Measurements from ENCODE around the gene GSS. TPM values are rescaled to one million over a fixed set of nuclear protein-coding genes. Genes with fewer than 3 reads are reported as not detected.

GSS gene
- total RNA-seq, 2 donors from 2014 or later, result 59.7 to 74.2 TPM

GRCh38 chr20:34943808-34944567 is 11.6 kb downstream of the GSS start:
- DNase-seq (ENCODE audit: low spot score in 2 of 2), result no peak
- Mint-ChIP-seq H3K27ac (peak overlapping the region in 1 of 2 donors; percentile 52), H3K36me3 (peaks cover 0 to 4% of the 10 kb centered on the region in 2 donors), H3K9me3 (no peaks in the 10 kb centered on the region)
- no peak for ATAC-seq

GRCh38 chr20:34942301-34942700 is 13.3 kb downstream of the GSS start:
- ATAC-seq (no peak), DNase-seq (ENCODE audit: low spot score in 2 of 2) (no peak)
- Mint-ChIP-seq H3K27ac (no peak overlapping the region), H3K9me3 (no peaks in the 10 kb centered on the region), H3K36me3 (peaks cover 0 to 4% of the 10 kb centered on the region in 2 donors)

GRCh38 chr20:34941226-34941625 is 14.4 kb downstream of the GSS start:
- Mint-ChIP-seq H3K36me3 (peaks cover 4 to 5% of the 10 kb centered on the region in 2 donors), H3K27ac (no peak overlapping the region), H3K9me3 (no peaks in the 10 kb centered on the region)
- ATAC-seq (peak in 1 of 2 donors; percentile 48), DNase-seq (ENCODE audit: low spot score in 2 of 2) (no peak)

GRCh38 chr20:34940081-34940481 is 15.5 kb downstream of the GSS start:
- Mint-ChIP-seq H3K27ac (no peak overlapping the region), H3K36me3 (peaks cover 0 to 5% of the 10 kb centered on the region in 2 donors), H3K9me3 (no peaks in the 10 kb centered on the region)
- DNase-seq (ENCODE audit: low spot score in 2 of 2) (no peak), ATAC-seq (no peak)

GRCh38 chr20:34938466-34939163 is 17.0 kb downstream of the GSS start:
- H3K9me3 Mint-ChIP-seq, result no peaks in the 10 kb centered on the region
- no peak for ATAC-seq
- H3K27ac Mint-ChIP-seq, result peak overlapping the region in 1 of 2 donors; percentile 44
- H3K36me3 Mint-ChIP-seq, result peaks cover 0 to 5% of the 10 kb centered on the region in 2 donors
- no peak for DNase-seq (ENCODE audit: low spot score in 2 of 2)

- ATAC-seq, result no peak
- H3K27ac Mint-ChIP-seq, result peak overlapping the region in 1 of 2 donors; percentile 67
- no peak for DNase-seq (ENCODE audit: low spot score in 2 of 2)
- peaks cover 10 to 20% of the 10 kb centered on the region in 2 donors for H3K36me3 Mint-ChIP-seq
- no peaks in the 10 kb centered on the region for H3K9me3 Mint-ChIP-seq
Measured at GRCh38 chr20:34931771-34932170, 23.8 kb downstream of the GSS start.

- no peak for DNase-seq (ENCODE audit: low spot score in 2 of 2)
- no peak for ATAC-seq
- H3K36me3 Mint-ChIP-seq, result peaks cover 9 to 17% of the 10 kb centered on the region in 2 donors
- peak overlapping the region in 1 of 2 donors; percentile 17 for H3K27ac Mint-ChIP-seq
- no peaks in the 10 kb centered on the region for H3K9me3 Mint-ChIP-seq
Measured at GRCh38 chr20:34928411-34928810, 27.2 kb downstream of the GSS start.

- ATAC-seq, result no peak
- H3K27ac Mint-ChIP-seq, result peak overlapping the region; percentile 24 to 31
- H3K36me3 Mint-ChIP-seq, result peaks cover 4 to 17% of the 10 kb centered on the region in 2 donors
- no peaks in the 10 kb centered on the region for H3K9me3 Mint-ChIP-seq
- DNase-seq (ENCODE audit: low spot score in 2 of 2), result no peak
Measured at GRCh38 chr20:34927736-34928135, 27.9 kb downstream of the GSS start.

- Mint-ChIP-seq H3K27ac (peak overlapping the region; percentile 31 to 78), H3K36me3 (peaks cover 4 to 22% of the 10 kb centered on the region in 2 donors), H3K9me3 (no peaks in the 10 kb centered on the region)
- DNase-seq (ENCODE audit: low spot score in 2 of 2), result no peak
- ATAC-seq, result no peak
Measured at GRCh38 chr20:34926581-34926980, 29.0 kb downstream of the GSS start.

- Mint-ChIP-seq H3K9me3 (no peaks in the 10 kb centered on the region), H3K27ac (peak overlapping the region; percentile 31 to 87), H3K36me3 (peaks cover 3 to 25% of the 10 kb centered on the region in 2 donors)
- DNase-seq (ENCODE audit: low spot score in 2 of 2), result no peak
- ATAC-seq, result no peak
Measured at GRCh38 chr20:34925981-34926380, 29.6 kb downstream of the GSS start.

GRCh38 chr20:34925341-34925740 is 30.3 kb downstream of the GSS start:
- peaks cover 2 to 25% of the 10 kb centered on the region in 2 donors for H3K36me3 Mint-ChIP-seq
- ATAC-seq, result no peak
- no peak for DNase-seq (ENCODE audit: low spot score in 2 of 2)
- H3K9me3 Mint-ChIP-seq, result peaks cover 0 to under 1% of the 10 kb centered on the region in 2 donors
- H3K27ac Mint-ChIP-seq, result peak overlapping the region; percentile 31 to 87

GRCh38 chr20:34923414-34923813 is 32.2 kb downstream of the GSS start:
- no peak for ATAC-seq
- DNase-seq (ENCODE audit: low spot score in 2 of 2), result no peak
- Mint-ChIP-seq H3K36me3 (peaks cover 5 to 32% of the 10 kb centered on the region in 2 donors), H3K27ac (no peak overlapping the region), H3K9me3 (peaks cover 0 to 8% of the 10 kb centered on the region in 2 donors)

- peaks cover 5 to 38% of the 10 kb centered on the region in 2 donors for H3K36me3 Mint-ChIP-seq
- DNase-seq (ENCODE audit: low spot score in 2 of 2), result no peak
- no peak for ATAC-seq
Measured at GRCh38 chr20:34922654-34923381, 32.8 kb downstream of the GSS start.

GRCh38 chr20:34921436-34921835 is 34.2 kb downstream of the GSS start:
- H3K27ac Mint-ChIP-seq, result no peak overlapping the region
- DNase-seq (ENCODE audit: low spot score in 2 of 2) (no peak), ATAC-seq (peak in 1 of 2 donors; percentile 17)
- peaks cover 5 to 51% of the 10 kb centered on the region in 2 donors for H3K36me3 Mint-ChIP-seq
- peaks cover 0 to 13% of the 10 kb centered on the region in 2 donors for H3K9me3 Mint-ChIP-seq

More at GRCh38 chr20:34922654-34923381, 32.8 kb downstream of the GSS start:
- Mint-ChIP-seq H3K9me3 (peaks cover 0 to 13% of the 10 kb centered on the region in 2 donors), H3K27ac (no peak overlapping the region)

GRCh38 chr20:34920055-34920454 is 35.6 kb downstream of the GSS start:
- H3K36me3 Mint-ChIP-seq, result peaks cover 5 to 51% of the 10 kb centered on the region in 2 donors
- ATAC-seq, result peak; percentile 68 to 75
- H3K9me3 Mint-ChIP-seq, result peaks cover 0 to 13% of the 10 kb centered on the region in 2 donors
- peak overlapping the region in 1 of 2 donors; percentile 18 for H3K27ac Mint-ChIP-seq
- peak in 1 of 2 donors; percentile 18 for DNase-seq (ENCODE audit: low spot score in 2 of 2)

GRCh38 chr20:34916774-34917354 is 38.7 kb downstream of the GSS start:
- Mint-ChIP-seq H3K27ac (peak overlapping the region in 1 of 2 donors; percentile 84), H3K9me3 (peaks cover 0 to 13% of the 10 kb centered on the region in 2 donors), H3K36me3 (peaks cover 5 to 50% of the 10 kb centered on the region in 2 donors)
- ATAC-seq (no peak), DNase-seq (ENCODE audit: low spot score in 2 of 2) (no peak)

Data from activated naive CD4-positive, alpha-beta T cell treated with anti-CD3 and anti-CD28 coated beads, Interleukin-2, amount 50 U/mL, for 72 hours (primary cell).